A549 treated with ZK216348 at 1 μM for 4 hours (cell line): ENCODE measurements around the gene GGPS1. TPM values are rescaled to one million over a fixed set of nuclear protein-coding genes. Genes with fewer than 3 reads are reported as not detected.

Source experiments
- total RNA-seq: library from RNA; stranded (reverse); fragments of 200-300 nt; extraction: Qiagen RNA extraction; gene quantifications from 5 replicates; pipeline ENCODE4 v1.2.3, GENCODE V29; 2022; ENCODE audit warnings: low read depth

GGPS1 gene
- total RNA-seq = 14.8 to 30.9 TPM (median 18.1 TPM) in 5 replicates

GRCh38 chr1:235328271-235329138 is at the start of gene GGPS1:
GGPS1 (plus strand) TSS chr1:235328570; CDS start chr1:235335265, 6,695 bp downstream.

GRCh38 chr1:235327559-235328270 is 655 bp upstream of the GGPS1 start, which contains the start of gene ARID4B:
ARID4B (minus strand) TSS chr1:235328179; CDS start chr1:235326919, 1,260 bp downstream.

DNA sequence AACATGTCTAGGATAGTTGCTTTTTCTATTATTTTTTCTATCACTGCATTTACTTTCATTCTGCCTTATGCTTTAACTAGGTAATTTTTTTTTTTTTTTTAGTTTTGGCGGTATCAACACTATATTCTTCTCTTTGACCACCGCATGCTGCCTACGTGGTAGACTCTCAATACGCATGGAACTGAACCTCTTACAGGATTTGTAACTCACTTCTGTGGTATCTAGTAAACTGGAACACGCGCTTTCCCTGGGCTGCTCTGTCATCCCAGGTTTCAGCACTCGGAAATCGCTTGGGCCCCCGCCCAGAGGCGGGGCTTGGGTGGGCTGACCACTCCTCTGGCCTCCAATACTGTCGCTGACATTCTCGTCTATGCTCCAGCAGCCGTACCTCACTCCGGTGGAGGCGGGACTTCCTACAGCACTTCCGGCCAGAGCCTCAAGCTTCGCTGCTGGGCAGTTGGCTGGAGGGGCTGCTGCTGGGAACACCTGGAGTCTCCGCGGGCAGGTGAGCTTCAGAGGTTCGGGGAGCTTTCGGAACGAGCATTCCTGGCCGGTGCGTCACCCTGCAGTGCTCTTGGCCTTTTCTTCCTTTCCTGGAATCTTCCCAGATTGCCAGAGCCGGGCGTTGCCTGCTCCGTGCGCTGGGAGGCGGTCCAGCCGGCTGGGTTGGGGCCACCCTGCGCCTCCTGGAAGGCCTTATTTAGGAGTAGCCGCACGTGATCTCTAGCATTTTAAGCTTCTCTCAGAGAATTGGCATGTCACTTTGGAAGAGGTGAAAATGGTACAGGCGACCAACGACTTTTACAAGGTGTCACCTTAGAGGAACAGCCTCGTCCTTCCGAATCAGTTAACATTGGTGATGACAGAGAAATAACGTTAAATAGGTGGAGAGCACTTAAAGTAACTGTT is 38.9 kb downstream of the GGPS1 start, which contains the start of gene TBCE:
TBCE (plus strand) TSS at position 428 of the 909 bp plus-strand sequence. CDS start 12,623 bp downstream, outside the sequence.

Other genes starting within 250 kb of the GGPS1 start
- gene TOMM20, start 199.7 kb upstream of the GGPS1 start, total RNA-seq = 85.6 to 124 TPM (median 106 TPM) in 5 replicates
- 54.1 to 74.8 TPM (median 64.5 TPM) in 5 replicates for gene RBM34, start 167.3 kb upstream of the GGPS1 start, total RNA-seq
- 12.4 to 24.7 TPM (median 15.2 TPM) in 5 replicates for gene ARID4B, start 391 bp upstream of the GGPS1 start, total RNA-seq
- gene TBCE, start 38.9 kb downstream of the GGPS1 start, total RNA-seq = 38.8 to 58.3 TPM (median 42.3 TPM) in 5 replicates
- gene B3GALNT2, start 175.9 kb downstream of the GGPS1 start, total RNA-seq = 15.1 to 19.9 TPM (median 18.2 TPM) in 5 replicates